Measurements from ENCODE around the gene C7orf25.

DNA sequence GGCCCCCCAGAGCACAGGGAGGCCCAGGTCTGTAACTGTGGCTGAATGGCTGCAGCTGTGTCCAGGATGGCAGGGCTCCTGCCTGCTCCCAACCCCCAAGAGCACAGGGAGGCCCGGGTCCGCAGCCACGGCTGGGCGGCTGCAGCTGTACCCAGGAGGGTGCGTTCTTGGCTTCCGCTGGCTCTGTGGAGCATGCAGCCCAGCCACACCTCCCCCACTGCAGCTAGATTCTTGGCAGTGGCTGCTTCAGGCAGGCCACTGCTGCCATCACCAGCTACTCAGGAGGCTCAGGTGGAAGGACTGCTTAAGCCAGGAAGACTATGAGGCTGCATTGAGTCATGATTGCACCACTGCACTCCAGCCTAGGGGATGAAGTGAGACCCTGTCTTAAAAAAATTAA lies 27.9 kb downstream of the C7orf25 start:
- TF ChIP-seq, protein P1, sequence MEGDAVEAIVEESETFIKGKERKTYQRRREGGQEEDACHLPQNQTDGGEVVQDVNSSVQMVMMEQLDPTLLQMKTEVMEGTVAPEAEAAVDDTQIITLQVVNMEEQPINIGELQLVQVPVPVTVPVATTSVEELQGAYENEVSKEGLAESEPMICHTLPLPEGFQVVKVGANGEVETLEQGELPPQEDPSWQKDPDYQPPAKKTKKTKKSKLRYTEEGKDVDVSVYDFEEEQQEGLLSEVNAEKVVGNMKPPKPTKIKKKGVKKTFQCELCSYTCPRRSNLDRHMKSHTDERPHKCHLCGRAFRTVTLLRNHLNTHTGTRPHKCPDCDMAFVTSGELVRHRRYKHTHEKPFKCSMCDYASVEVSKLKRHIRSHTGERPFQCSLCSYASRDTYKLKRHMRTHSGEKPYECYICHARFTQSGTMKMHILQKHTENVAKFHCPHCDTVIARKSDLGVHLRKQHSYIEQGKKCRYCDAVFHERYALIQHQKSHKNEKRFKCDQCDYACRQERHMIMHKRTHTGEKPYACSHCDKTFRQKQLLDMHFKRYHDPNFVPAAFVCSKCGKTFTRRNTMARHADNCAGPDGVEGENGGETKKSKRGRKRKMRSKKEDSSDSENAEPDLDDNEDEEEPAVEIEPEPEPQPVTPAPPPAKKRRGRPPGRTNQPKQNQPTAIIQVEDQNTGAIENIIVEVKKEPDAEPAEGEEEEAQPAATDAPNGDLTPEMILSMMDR (IDR thresholded peaks at IDR 0.05 in 8 of 11, conservative IDR thresholded peaks at IDR 0.05 in 3 of 11) = no peak
- no peak for TF ChIP-seq POLR2A (IDR thresholded peaks at IDR 0.05)
- peak in 2 of 3 donors; percentile 46 to 63 for TF ChIP-seq POLR2AphosphoS5 (IDR thresholded peaks at IDR 0.05)
